Endothelial cell of umbilical vein (primary cell): Measurements from ENCODE around the gene VPREB3. TPM values are rescaled to one million over a fixed set of nuclear protein-coding genes. Genes with fewer than 3 reads are reported as not detected.

ENCODE experiments used
- BruUV-seq: library from RNA; stranded (reverse); fragments of 400-500 nt; replicated peaks from 2 replicates; lab custom pipeline; 2021; lab: Mats Ljungman, UMichigan
- CTCF ChIA-PET: fragments of 300-600, 350-600 bp; sonication (Branson Sonifier 250); formaldehyde crosslinking; loops from one replicate; lab custom pipeline; 2021; ENCODE audit warnings: antibody characterized with exemption, inconsistent platforms; lab: Charles Lee
- POLR2A ChIA-PET: fragments of 300-600, 350-600 bp; sonication (Branson Sonifier 250); formaldehyde crosslinking; loops from one replicate; lab custom pipeline; 2021; ENCODE audit warnings: antibody characterized with exemption, inconsistent platforms; lab: Charles Lee
- DNase-seq: peaks from one replicate; pipeline ENCODE4 v3.0.0-alpha.2; 2011; ENCODE audit warnings: low read depth, low spot score
- FAIRE-seq: peaks from 2 replicates; lab custom pipeline; 2011; peaks lifted over from hg19 to GRCh38; lab: Jason Lieb, UNC
- H2AFZ ChIP-seq: 2 replicates; pipeline ENCODE4 v1.6.0; 2012; ENCODE audit warnings: low read depth, low read length, control low read depth, inconsistent platforms
- H3K27ac ChIP-seq: 2 replicates; pipeline ENCODE4 v1.5.1; 2011; ENCODE audit warnings: low read depth, mild to moderate bottlenecking, control low read depth, low read length, moderate library complexity; ENCODE audit not compliant: insufficient read depth
- H3K27me3 ChIP-seq, 2 experiments: 2 replicates each; pipeline versions ENCODE4 v1.6.0 to v1.6.1; 2011; ENCODE audit warnings: low read length in 2 of 2, mixed read lengths in 1 of 2; ENCODE audit not compliant: control insufficient read depth in 2 of 2, insufficient read depth in 2 of 2
- H3K36me3 ChIP-seq, 2 experiments: 2 replicates in 1 of 2; 3 replicates in 1 of 2; pipeline ENCODE4 v1.5.1; 2011; ENCODE audit warnings: low read length in 2 of 2, mild to moderate bottlenecking in 1 of 2, moderate library complexity in 1 of 2; ENCODE audit not compliant: control insufficient read depth in 2 of 2, insufficient read depth in 2 of 2; ENCODE audit errors: extremely low read depth in 1 of 2
- H3K4me1 ChIP-seq: 3 replicates; pipeline ENCODE4 v1.5.1; 2011; ENCODE audit warnings: mild to moderate bottlenecking, low read length; ENCODE audit not compliant: control insufficient read depth, insufficient read depth; ENCODE audit errors: extremely low read depth
- H3K4me2 ChIP-seq: 2 replicates; pipeline ENCODE4 v1.6.1; 2011; ENCODE audit warnings: low read length, control low read depth, mixed read lengths; ENCODE audit not compliant: insufficient read depth
- H3K4me3 ChIP-seq, 3 experiments: fragments of 200-600 bp in 1 of 3; sonication (generic), shearing (Covaris generic) in 1 of 3; replicated peaks in 1 of 3; 2 replicates each; pipeline ENCODE4 v1.5.1; 2011 to 2016; ENCODE audit warnings: control low read depth in 3 of 3, low read length in 3 of 3, mild to moderate bottlenecking in 2 of 3, inconsistent platforms in 1 of 3, low read depth in 1 of 3, moderate library complexity in 1 of 3; ENCODE audit not compliant: insufficient read depth in 1 of 3
- H3K79me2 ChIP-seq: 2 replicates; pipeline ENCODE4 v1.6.0; 2012; ENCODE audit warnings: low read length, inconsistent platforms; ENCODE audit not compliant: control insufficient read depth, insufficient read depth
- H3K9ac ChIP-seq: replicated peaks from 2 replicates; pipeline ENCODE3; 2011; ENCODE audit warnings: low read length, control low read depth; ENCODE audit not compliant: insufficient read depth; ENCODE audit errors: extremely low read depth
- H3K9me1 ChIP-seq: replicated peaks from 3 replicates; pipeline ENCODE4 v1.6.0; 2011; ENCODE audit warnings: mild to moderate bottlenecking, low read length; ENCODE audit not compliant: control insufficient read depth, insufficient read depth; ENCODE audit errors: extremely low read depth
- H3K9me3 ChIP-seq: replicated peaks from 2 replicates; pipeline ENCODE4 v1.5.1; 2012; ENCODE audit warnings: low read length, inconsistent platforms; ENCODE audit not compliant: control insufficient read depth, insufficient read depth
- H4K20me1 ChIP-seq: replicated peaks from 2 replicates; pipeline ENCODE3; 2011; ENCODE audit warnings: mild to moderate bottlenecking, low read length; ENCODE audit not compliant: control insufficient read depth, insufficient read depth; ENCODE audit errors: extremely low read depth
- EZH2 ChIP-seq: IDR thresholded peaks from 2 replicates; pipeline ENCODE4 v1.6.1; 2012; ENCODE audit warnings: borderline replicate concordance, low read depth, mild to moderate bottlenecking, moderate library complexity, low read length, inconsistent platforms; ENCODE audit not compliant: severe bottlenecking
- FOS ChIP-seq: IDR thresholded peaks from 2 replicates; pipeline ENCODE4 v1.6.1; 2011; ENCODE audit warnings: mild to moderate bottlenecking, low read length, moderate library complexity, borderline replicate concordance; ENCODE audit not compliant: insufficient read depth
- JUN ChIP-seq: IDR thresholded peaks from 2 replicates; pipeline ENCODE4 v1.6.1; 2011; ENCODE audit warnings: borderline replicate concordance, low read depth; ENCODE audit not compliant: insufficient read length, insufficient read depth
- MYC ChIP-seq: IDR thresholded peaks from one replicate; pipeline ENCODE4 v1.6.1; 2011; ENCODE audit warnings: mild to moderate bottlenecking, low read depth, low read length
- POLR2A ChIP-seq: IDR thresholded peaks from 2 replicates; pipeline ENCODE4 v1.6.1; 2012; ENCODE audit warnings: low read depth, mild to moderate bottlenecking, control low read depth, low read length
- POLR2AphosphoS5 ChIP-seq: IDR thresholded peaks from 2 replicates; pipeline ENCODE4 v1.6.1; 2012; ENCODE audit warnings: low read depth, mild to moderate bottlenecking, control low read depth, low read length, moderate library complexity; ENCODE audit not compliant: insufficient read depth
- dilution Hi-C: fragments of 300-500 bp; cut with MboI; formaldehyde crosslinking; loops from one replicate; pipeline ENCODE4 v1.15.0; 2019; ENCODE audit warnings: low sequenced_read_pairs; ENCODE audit not compliant: extremely low pct_ligation_motif_present
- intact Hi-C: fragments of 100-400 bp; cut with micrococcal nuclease; formaldehyde crosslinking; loops from one replicate; pipeline ENCODE4 v1.10.0; 2022
- polyA plus RNA-seq, 4 experiments: library from polyadenylated mRNA; depleted of rRNA in 3 of 4; stranded (reverse) in 3 of 4; unstranded in 1 of 4; fragments of >200 nt; gene quantifications; 2 replicates each; pipeline versions ENCODE4 v1.2.1 to v1.2.3, GENCODE V29; 2011 to 2012; ENCODE audit warnings: missing spikeins in 1 of 4
- total RNA-seq: library from RNA; stranded (reverse); gene quantifications from 2 replicates; pipeline ENCODE4 v1.2.3, GENCODE V29; 2021
- TF ChIP-seq, protein P1 (sequence below): IDR thresholded peaks from 2 replicates; pipeline ENCODE4 v1.6.1; 2011; ENCODE audit not compliant: insufficient read depth, insufficient read length

The VPREB3 gene
- total and polyA plus RNA-seq, 2 donors (not counting 3 experiments of a cell fraction or from before 2014, with no cell fraction given) = not detected

DNA sequence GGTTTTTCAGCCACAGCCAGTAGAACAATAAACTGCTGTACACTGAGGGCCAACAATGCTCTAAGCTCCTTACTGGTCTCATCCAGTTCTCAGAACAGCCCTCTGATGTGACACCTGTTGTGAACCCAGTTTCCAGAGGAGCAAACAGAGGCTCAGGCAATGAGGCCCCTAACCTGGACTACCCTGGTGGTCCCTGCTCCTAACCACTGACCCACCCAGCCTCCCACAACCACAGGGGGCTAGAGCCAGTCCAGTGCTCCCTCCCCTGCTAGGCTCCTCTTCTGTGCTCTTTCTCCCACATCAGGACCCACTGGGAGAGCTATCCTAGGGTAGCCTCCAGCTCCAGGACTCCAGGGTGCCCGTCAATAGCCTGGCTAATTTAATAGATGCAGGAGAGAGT, 28.5 kb upstream of the VPREB3 start:
- H3K9ac ChIP-seq = no peak overlapping the region
- no peak overlapping the region for H2AFZ ChIP-seq
- no peak overlapping the region for H3K4me3 ChIP-seq
- POLR2A ChIA-PET = no interaction called here
- CTCF ChIA-PET = interaction anchor here (0.8 kb wide), 1 partner anchor 8 kb away, joined by 3 read pairs; no protein-coding TSS in a partner anchor
- no peaks in the 10 kb centered on the region for H3K27me3 ChIP-seq
- peaks cover 4% of the 10 kb centered on the region for H3K79me2 ChIP-seq
- DNase-seq (no peak), FAIRE-seq (no peak)
- intact Hi-C loops (no loop called here), dilution Hi-C loops (no loop called here)
- no peak overlapping the region for H3K27ac ChIP-seq
- no peaks in the 10 kb centered on the region for H3K9me1 ChIP-seq
- no peaks in the 10 kb centered on the region for H3K9me3 ChIP-seq
- peaks cover 7% of the 10 kb centered on the region for H3K4me1 ChIP-seq
- BruUV-seq = no TSS peak
- no peaks in the 10 kb centered on the region for H4K20me1 ChIP-seq
- no peak overlapping the region for H3K4me2 ChIP-seq
- no peaks in the 10 kb centered on the region for H3K36me3 ChIP-seq
- no peak for TF ChIP-seq EZH2
- TF ChIP-seq FOS = no peak
- TF ChIP-seq MYC = no peak
- TF ChIP-seq, protein P1, sequence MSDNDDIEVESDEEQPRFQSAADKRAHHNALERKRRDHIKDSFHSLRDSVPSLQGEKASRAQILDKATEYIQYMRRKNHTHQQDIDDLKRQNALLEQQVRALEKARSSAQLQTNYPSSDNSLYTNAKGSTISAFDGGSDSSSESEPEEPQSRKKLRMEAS = no peak
- TF ChIP-seq POLR2AphosphoS5 = no peak
- no peak for TF ChIP-seq JUN

DNA sequence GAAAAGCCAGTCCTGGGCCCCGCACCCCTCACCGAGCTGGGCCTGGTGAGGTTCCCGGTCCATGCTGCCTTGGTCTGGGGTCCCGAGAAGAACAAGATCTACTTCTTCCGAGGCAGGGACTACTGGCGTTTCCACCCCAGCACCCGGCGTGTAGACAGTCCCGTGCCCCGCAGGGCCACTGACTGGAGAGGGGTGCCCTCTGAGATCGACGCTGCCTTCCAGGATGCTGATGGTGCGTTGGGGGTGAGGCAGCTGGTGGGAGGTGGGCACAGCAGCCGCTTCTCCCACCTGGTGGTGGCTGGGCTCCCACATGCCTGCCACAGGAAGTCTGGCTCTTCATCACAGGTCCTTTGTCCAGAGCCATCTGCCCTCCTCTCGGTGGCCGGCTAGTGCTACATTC, 28.0 kb upstream of the VPREB3 start:
- TF ChIP-seq POLR2A = no peak
- CTCF ChIA-PET = no interaction called here
- FAIRE-seq (no peak), DNase-seq (no peak)
- Histone ChIP-seq H2AFZ (no peak overlapping the region), H3K4me3 (no peak overlapping the region), H3K36me3 (no peaks in the 10 kb centered on the region), H3K9ac (no peak overlapping the region), H4K20me1 (no peaks in the 10 kb centered on the region), H3K79me2 (no peaks in the 10 kb centered on the region), H3K27me3 (no peaks in the 10 kb centered on the region), H3K9me1 (no peaks in the 10 kb centered on the region), H3K4me2 (no peak overlapping the region), H3K27ac (no peak overlapping the region), H3K9me3 (no peaks in the 10 kb centered on the region), H3K4me1 (peaks cover 5% of the 10 kb centered on the region)
- dilution Hi-C loops (no loop called here), intact Hi-C loops (no loop called here)
- POLR2A ChIA-PET = no interaction called here
- no TSS peak for BruUV-seq
